A549 treated with CpdA at 1 μM for 4 hours (cell line): ENCODE data around the gene CSTF2. TPM values are rescaled to one million over a fixed set of nuclear protein-coding genes. Genes with fewer than 3 reads are reported as not detected.

Source experiments
- total RNA-seq: library from RNA; stranded (reverse); fragments of 200-300 nt; extraction: Qiagen RNA extraction; gene quantifications from 5 replicates; pipeline ENCODE4 v1.2.3, GENCODE V29; 2022; ENCODE audit warnings: low read depth

The CSTF2 gene, protein sequence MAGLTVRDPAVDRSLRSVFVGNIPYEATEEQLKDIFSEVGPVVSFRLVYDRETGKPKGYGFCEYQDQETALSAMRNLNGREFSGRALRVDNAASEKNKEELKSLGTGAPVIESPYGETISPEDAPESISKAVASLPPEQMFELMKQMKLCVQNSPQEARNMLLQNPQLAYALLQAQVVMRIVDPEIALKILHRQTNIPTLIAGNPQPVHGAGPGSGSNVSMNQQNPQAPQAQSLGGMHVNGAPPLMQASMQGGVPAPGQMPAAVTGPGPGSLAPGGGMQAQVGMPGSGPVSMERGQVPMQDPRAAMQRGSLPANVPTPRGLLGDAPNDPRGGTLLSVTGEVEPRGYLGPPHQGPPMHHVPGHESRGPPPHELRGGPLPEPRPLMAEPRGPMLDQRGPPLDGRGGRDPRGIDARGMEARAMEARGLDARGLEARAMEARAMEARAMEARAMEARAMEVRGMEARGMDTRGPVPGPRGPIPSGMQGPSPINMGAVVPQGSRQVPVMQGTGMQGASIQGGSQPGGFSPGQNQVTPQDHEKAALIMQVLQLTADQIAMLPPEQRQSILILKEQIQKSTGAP
- 32.2 to 35.5 TPM (median 33.7 TPM) in 5 replicates for total RNA-seq

DNA sequence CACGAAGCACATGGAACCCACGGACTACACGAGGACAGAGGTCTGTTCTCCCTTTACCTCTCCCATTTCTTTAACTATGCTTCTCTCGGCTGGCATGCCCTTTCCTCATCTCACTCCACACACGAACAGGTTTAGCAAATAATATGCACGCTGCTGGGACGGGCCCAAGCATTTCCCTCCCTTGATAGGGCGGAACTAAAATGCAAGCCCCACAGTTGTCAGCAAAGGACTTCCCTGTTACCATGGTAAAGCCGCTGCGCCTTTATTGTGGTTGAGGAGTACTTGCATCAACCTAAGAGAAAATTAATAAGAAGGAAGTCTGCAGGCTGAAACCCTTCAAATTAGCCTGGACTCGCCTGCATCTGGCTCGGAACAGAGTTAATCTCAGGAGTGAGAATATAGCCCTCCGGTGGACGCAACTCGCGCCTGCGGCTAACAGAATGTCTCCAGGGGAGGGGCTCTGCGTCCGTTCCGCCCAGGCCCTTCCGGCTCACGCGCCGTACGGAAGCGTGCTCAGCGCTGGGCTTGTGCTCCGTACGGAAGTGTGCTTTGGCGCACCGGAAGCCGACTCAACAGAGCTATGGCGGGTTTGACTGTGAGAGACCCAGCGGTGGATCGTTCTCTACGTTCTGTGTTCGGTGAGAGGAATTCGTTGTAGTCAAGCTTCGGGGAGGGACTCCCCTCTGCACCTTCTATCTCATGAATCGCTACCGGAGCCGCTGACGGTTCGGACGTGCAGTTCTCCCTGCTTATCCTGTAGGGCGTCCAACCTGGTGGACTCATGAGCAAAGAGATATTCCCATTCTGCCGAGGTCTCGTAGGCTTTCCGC, at the start of gene CSTF2:
Gene CSTF2 (plus strand): TSS at position 555 of the 830 bp plus-strand sequence. CDS start 26 bp downstream, at position 581.

DNA sequence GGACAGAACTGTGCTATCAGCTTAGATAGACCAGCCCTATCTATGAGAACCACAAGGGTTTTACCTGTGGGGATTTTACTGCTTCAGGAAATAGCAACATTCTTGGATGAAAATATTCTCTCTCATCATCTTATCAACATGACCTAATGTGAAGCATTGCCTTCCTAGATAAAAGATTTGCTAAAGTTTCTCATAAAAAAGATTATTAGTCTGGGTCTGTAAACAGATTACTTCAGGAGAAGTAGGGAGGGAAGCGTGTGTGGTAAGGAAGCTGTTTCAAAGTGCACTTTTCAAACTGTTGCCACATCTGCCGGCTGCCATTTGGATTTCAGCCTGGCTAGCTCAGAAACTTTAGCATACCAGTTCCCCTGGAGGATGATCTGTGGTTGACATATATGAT, 54.1 kb downstream of the CSTF2 start, which contains the start of gene NOX1:
Gene NOX1 (minus strand): TSS at position 35 of the 400 bp plus-strand sequence. CDS start 220 bp downstream, outside the sequence.

Other genes starting within 250 kb of the CSTF2 start
- not detected in 5 replicates for gene TNMD, start 235.5 kb upstream of the CSTF2 start, total RNA-seq
- gene TSPAN6, start 183.6 kb upstream of the CSTF2 start, total RNA-seq, result 36.5 to 44.1 TPM (median 39.5 TPM) in 5 replicates
- 2.2 to 3.1 TPM (median 3.0 TPM) in 5 replicates for gene SRPX2, start 176.2 kb upstream of the CSTF2 start, total RNA-seq
- gene SYTL4, start 88.3 kb upstream of the CSTF2 start, total RNA-seq, result 1.5 to 4.1 TPM (median 2.1 TPM) in 5 replicates
- 0.03 to 0.17 TPM in 2 of 5 replicates, not detected in the others for gene NOX1, start 54.0 kb downstream of the CSTF2 start, total RNA-seq
- 0.16 to 0.30 TPM (median 0.26 TPM) in 5 replicates for gene XKRX, start 108.5 kb downstream of the CSTF2 start, total RNA-seq
- gene ARL13A, start 149.3 kb downstream of the CSTF2 start, total RNA-seq, result 0.09 TPM in 2 of 5 replicates, not detected in the others
- gene TRMT2B, start 231.7 kb downstream of the CSTF2 start, total RNA-seq, result 13.3 to 16.4 TPM (median 14.4 TPM) in 5 replicates